PC-9 (cell line): ENCODE results near the gene SFMBT2. TPM values are rescaled to one million over a fixed set of nuclear protein-coding genes. Genes with fewer than 3 reads are reported as not detected.

Experiments
- BruUV-seq: library from RNA; stranded (reverse); fragments of 400-500 nt; replicated peaks from 2 replicates; lab custom pipeline; 2021; lab: Mats Ljungman, UMichigan
- CTCF ChIA-PET: fragments of 300-600 bp; sonication (Branson Sonifier 250); formaldehyde crosslinking; loops from one replicate; lab custom pipeline; 2022; ENCODE audit warnings: antibody characterized with exemption; lab: Charles Lee
- POLR2A ChIA-PET: fragments of 300-600 bp; sonication (Branson Sonifier 250); formaldehyde crosslinking; loops from one replicate; lab custom pipeline; 2022; ENCODE audit warnings: antibody characterized with exemption; ENCODE audit not compliant: unreplicated experiment; lab: Charles Lee
- DNase-seq, 2 experiments: peaks; one replicate each; pipeline versions ENCODE4 v3.0.0 to v3.0.0-alpha.2; 2015 to 2022; ENCODE audit warnings: mixed read lengths in 1 of 2
- H2AFZ ChIP-seq: fragments of 200-600 bp; sonication (generic); 2 replicates; pipeline ENCODE4 v1.8.1; 2017; ENCODE audit warnings: antibody characterized with exemption
- H3F3A ChIP-seq: fragments of 200-600 bp; sonication (generic); 2 replicates; pipeline ENCODE4 v1.8.1; 2017; ENCODE audit warnings: antibody characterized with exemption, mild to moderate bottlenecking, low read depth; ENCODE audit not compliant: insufficient read depth
- H3K27ac ChIP-seq: fragments of 200-600 bp; sonication (generic); 2 replicates; pipeline ENCODE4 v1.6.1; 2016; ENCODE audit warnings: mixed run types
- H3K27me3 ChIP-seq: fragments of 200-600 bp; sonication (generic); 2 replicates; pipeline ENCODE4 v1.6.1; 2016; ENCODE audit warnings: low read depth, mixed run types; ENCODE audit not compliant: insufficient read depth
- H3K36me3 ChIP-seq: fragments of 200-600 bp; sonication (generic); 2 replicates; pipeline ENCODE4 v1.6.1; 2016; ENCODE audit warnings: low read depth, mixed run types
- H3K4me1 ChIP-seq: fragments of 200-600 bp; sonication (generic); replicated peaks from 2 replicates; pipeline ENCODE4 v1.6.1; 2016; ENCODE audit warnings: mixed run types; ENCODE audit not compliant: insufficient read depth
- H3K4me2 ChIP-seq: fragments of 200-600 bp; sonication (generic); 2 replicates; pipeline ENCODE4 v1.6.1; 2017; ENCODE audit warnings: mixed run types
- H3K4me3 ChIP-seq: fragments of 200-600 bp; sonication (generic); 2 replicates; pipeline ENCODE4 v1.6.1; 2016; ENCODE audit warnings: mixed run types
- H3K79me2 ChIP-seq: fragments of 200-600 bp; sonication (generic); 2 replicates; pipeline ENCODE4 v1.6.1; 2017; ENCODE audit warnings: low read depth, mixed run types
- H3K9me2 ChIP-seq: fragments of 200-600 bp; sonication (generic); 2 replicates; pipeline ENCODE4 v1.8.1; 2017; ENCODE audit warnings: mild to moderate bottlenecking; ENCODE audit not compliant: insufficient read depth
- H3K9me3 ChIP-seq: fragments of 200-600 bp; sonication (generic); 2 replicates; pipeline ENCODE4 v1.8.1; 2016; ENCODE audit warnings: low read depth; ENCODE audit not compliant: insufficient read depth
- H4K20me1 ChIP-seq: fragments of 200-600 bp; sonication (generic); 2 replicates; pipeline ENCODE4 v1.8.1; 2017; ENCODE audit not compliant: insufficient read depth
- EZH2 ChIP-seq: fragments of 200-600 bp; sonication (generic); IDR thresholded peaks from 2 replicates; pipeline ENCODE4 v1.8.0; 2017; ENCODE audit warnings: antibody characterized with exemption, low read depth
- intact Hi-C: fragments of 100-400 bp; cut with micrococcal nuclease; formaldehyde crosslinking; loops from one replicate; pipeline ENCODE4 v1.10.0; 2022; ENCODE audit not compliant: unreplicated experiment
- total RNA-seq: library from RNA; stranded (reverse); gene quantifications from 2 replicates; pipeline ENCODE4 v1.2.3, GENCODE V29; 2021
- TF ChIP-seq, protein P1 (sequence below): fragments of 200-600 bp; sonication (generic); conservative IDR thresholded peaks from 2 replicates; pipeline ENCODE4 v1.6.1; 2017; ENCODE audit warnings: mixed run types, antibody characterized with exemption, mild to moderate bottlenecking, moderate library complexity

SFMBT2 gene
- total RNA-seq, 1 experiment from 2014 or later = 0.07 TPM

DNA sequence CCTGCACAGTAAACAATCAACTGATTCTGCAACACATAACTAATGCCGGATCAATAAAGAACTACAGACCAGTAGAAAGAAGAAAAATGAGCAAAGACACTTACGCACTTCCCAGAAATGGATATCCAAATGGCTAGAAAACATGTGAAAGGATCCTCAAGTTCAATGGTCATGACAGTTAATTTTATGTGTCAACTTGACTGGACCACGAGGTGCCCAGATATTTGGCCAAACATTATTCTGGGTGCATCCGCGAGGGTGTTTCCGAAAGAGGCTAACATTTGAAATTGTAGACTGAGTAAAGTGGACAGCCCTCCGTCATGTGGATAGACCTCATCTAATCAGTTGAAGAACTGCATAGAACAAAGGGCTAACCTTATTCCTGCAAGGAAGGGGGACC, 102.0 kb downstream of the SFMBT2 start:
- TF ChIP-seq, protein P1, sequence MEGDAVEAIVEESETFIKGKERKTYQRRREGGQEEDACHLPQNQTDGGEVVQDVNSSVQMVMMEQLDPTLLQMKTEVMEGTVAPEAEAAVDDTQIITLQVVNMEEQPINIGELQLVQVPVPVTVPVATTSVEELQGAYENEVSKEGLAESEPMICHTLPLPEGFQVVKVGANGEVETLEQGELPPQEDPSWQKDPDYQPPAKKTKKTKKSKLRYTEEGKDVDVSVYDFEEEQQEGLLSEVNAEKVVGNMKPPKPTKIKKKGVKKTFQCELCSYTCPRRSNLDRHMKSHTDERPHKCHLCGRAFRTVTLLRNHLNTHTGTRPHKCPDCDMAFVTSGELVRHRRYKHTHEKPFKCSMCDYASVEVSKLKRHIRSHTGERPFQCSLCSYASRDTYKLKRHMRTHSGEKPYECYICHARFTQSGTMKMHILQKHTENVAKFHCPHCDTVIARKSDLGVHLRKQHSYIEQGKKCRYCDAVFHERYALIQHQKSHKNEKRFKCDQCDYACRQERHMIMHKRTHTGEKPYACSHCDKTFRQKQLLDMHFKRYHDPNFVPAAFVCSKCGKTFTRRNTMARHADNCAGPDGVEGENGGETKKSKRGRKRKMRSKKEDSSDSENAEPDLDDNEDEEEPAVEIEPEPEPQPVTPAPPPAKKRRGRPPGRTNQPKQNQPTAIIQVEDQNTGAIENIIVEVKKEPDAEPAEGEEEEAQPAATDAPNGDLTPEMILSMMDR = no peak
- TF ChIP-seq EZH2 = no peak
- POLR2A ChIA-PET = no interaction called here
- no TSS peak for BruUV-seq
- intact Hi-C loops = no loop called here
- no peaks in the 10 kb centered on the region for H3K9me3 ChIP-seq
- no peaks in the 10 kb centered on the region for H3F3A ChIP-seq
- H3K27ac ChIP-seq = no peak overlapping the region
- H3K36me3 ChIP-seq = no peaks in the 10 kb centered on the region
- no peak overlapping the region for H2AFZ ChIP-seq
- no peak for DNase-seq
- H3K27me3 ChIP-seq = peaks cover 38% of the 10 kb centered on the region
- no peak overlapping the region for H3K4me3 ChIP-seq
- no peaks in the 10 kb centered on the region for H3K79me2 ChIP-seq
- H3K4me2 ChIP-seq = no peak overlapping the region
- CTCF ChIA-PET = no interaction called here
- no peaks in the 10 kb centered on the region for H4K20me1 ChIP-seq
- no peaks in the 10 kb centered on the region for H3K9me2 ChIP-seq
- H3K4me1 ChIP-seq = no peaks in the 10 kb centered on the region

DNA sequence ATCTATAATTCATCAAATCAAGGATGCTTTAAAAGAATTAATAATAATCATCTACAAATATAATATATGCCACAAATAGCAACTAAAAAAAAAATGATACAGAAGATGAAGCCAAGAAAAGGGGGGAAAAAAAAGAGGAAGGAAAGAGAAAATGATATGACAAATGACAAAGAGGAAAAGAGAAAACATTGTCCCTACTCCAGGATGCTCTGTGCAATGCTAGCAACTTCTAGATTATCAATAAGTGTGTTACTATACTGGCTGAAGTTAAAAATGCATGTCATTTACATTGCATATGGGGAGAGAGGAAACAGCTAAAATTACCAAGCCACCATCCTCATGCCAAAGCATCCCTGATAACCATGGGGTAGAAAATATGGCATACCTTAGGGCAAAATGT, 104.2 kb downstream of the SFMBT2 start:
- H2AFZ ChIP-seq = no peak overlapping the region
- H3K4me1 ChIP-seq = no peaks in the 10 kb centered on the region
- no peak overlapping the region for H3K4me2 ChIP-seq
- intact Hi-C loops = no loop called here
- TF ChIP-seq EZH2 = no peak
- TF ChIP-seq, protein P1 = no peak
- no peaks in the 10 kb centered on the region for H4K20me1 ChIP-seq
- CTCF ChIA-PET = no interaction called here
- H3K27me3 ChIP-seq = peaks cover 49% of the 10 kb centered on the region
- H3K36me3 ChIP-seq = no peaks in the 10 kb centered on the region
- POLR2A ChIA-PET = no interaction called here
- H3K27ac ChIP-seq = no peak overlapping the region
- no peaks in the 10 kb centered on the region for H3F3A ChIP-seq
- no peaks in the 10 kb centered on the region for H3K9me3 ChIP-seq
- no peaks in the 10 kb centered on the region for H3K9me2 ChIP-seq
- H3K79me2 ChIP-seq = no peaks in the 10 kb centered on the region
- no peak overlapping the region for H3K4me3 ChIP-seq
- no TSS peak for BruUV-seq
- no peak for DNase-seq

DNA sequence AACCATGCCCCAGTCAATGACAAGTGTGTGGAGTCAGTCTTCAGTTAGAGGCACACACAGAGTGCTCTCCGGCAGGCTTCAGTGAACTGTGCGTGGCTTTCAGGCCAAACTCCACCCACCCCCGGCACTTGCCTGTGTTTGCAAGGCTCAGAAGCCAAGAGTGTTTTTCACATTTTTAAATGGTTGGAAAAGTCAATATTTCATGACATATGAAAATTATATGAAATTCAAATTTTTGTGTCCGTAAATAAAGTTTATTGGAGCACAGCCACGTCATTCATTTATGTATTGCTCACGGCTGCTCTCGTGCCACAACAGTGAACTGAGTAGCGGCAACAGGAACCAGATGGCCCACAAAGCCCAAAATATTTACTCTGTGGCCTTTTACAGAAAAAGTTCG, 104.7 kb downstream of the SFMBT2 start:
- Histone ChIP-seq H3K4me3 (no peak overlapping the region), H3K79me2 (no peaks in the 10 kb centered on the region), H3K4me1 (no peaks in the 10 kb centered on the region), H3K9me3 (no peaks in the 10 kb centered on the region), H3K27ac (no peak overlapping the region), H3K36me3 (no peaks in the 10 kb centered on the region), H2AFZ (no peak overlapping the region), H3F3A (no peaks in the 10 kb centered on the region), H3K27me3 (peaks cover 46% of the 10 kb centered on the region), H4K20me1 (no peaks in the 10 kb centered on the region), H3K4me2 (no peak overlapping the region), H3K9me2 (no peaks in the 10 kb centered on the region)
- TF ChIP-seq EZH2 = no peak
- TF ChIP-seq, protein P1 = no peak
- POLR2A ChIA-PET = no interaction called here
- no TSS peak for BruUV-seq
- intact Hi-C loops = no loop called here
- CTCF ChIA-PET = no interaction called here
- no peak for DNase-seq
